Right lobe of liver (tissue), 4 donors: ENCODE measurements around the gene SLC5A2.

Experiments
- POLR2A ChIP-seq: fragments of 450-650 bp; IDR thresholded peaks from one replicate; pipeline ENCODE4 v1.6.1; 2017; ENCODE audit warnings: antibody characterized with exemption, mild to moderate bottlenecking
- TF ChIP-seq, protein P1 (sequence below), 4 donors: fragments of 200-600 bp in 3 of 4; fragments of 450-650 bp in 1 of 4; IDR thresholded peaks; one replicate each; pipeline versions ENCODE4 v1.5.1 to v1.8.0; 2016 to 2022; ENCODE audit warnings: antibody characterized with exemption in 4 of 4, mild to moderate bottlenecking in 2 of 4
- donor health status: DM: no; HTN: no; CAD: no.
- donor health status: DM: no; HTN: no; CAD: no.
- donor health status: DM: no; HTN: yes; CAD: no.

DNA sequence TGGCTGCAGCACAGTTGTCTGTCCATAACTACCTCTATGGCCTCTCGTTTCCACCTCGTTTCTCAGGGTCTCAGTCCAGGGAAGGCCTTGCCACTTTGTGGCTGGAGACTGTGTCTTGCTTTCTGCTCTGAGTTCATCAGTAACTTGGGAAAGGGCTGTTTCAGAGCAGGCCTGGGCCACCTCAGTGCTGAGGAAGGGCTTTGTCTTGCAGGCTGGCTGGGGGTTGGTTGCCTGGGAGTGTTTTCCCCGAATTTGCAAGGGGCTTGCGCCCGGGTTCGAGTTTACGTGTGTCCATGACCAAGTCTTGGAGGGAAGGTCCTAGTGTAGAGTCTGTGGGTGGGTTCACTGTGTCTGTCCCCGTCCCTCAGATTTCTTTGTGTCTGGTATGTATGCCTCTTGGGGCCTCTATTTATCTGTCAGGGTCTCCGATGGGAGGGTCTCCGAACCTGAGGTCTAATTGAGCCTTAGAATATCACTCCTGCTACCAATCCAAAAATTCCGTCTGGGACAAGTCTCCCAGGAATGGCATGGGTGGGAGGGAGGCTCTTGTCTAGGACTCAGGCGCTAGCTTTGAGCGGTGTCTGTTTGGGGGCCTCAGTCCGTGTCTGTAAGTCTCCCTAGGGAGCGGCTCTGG lies 11.6 kb upstream of the SLC5A2 start:
- TF ChIP-seq, protein P1, sequence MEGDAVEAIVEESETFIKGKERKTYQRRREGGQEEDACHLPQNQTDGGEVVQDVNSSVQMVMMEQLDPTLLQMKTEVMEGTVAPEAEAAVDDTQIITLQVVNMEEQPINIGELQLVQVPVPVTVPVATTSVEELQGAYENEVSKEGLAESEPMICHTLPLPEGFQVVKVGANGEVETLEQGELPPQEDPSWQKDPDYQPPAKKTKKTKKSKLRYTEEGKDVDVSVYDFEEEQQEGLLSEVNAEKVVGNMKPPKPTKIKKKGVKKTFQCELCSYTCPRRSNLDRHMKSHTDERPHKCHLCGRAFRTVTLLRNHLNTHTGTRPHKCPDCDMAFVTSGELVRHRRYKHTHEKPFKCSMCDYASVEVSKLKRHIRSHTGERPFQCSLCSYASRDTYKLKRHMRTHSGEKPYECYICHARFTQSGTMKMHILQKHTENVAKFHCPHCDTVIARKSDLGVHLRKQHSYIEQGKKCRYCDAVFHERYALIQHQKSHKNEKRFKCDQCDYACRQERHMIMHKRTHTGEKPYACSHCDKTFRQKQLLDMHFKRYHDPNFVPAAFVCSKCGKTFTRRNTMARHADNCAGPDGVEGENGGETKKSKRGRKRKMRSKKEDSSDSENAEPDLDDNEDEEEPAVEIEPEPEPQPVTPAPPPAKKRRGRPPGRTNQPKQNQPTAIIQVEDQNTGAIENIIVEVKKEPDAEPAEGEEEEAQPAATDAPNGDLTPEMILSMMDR (IDR thresholded peaks at IDR 0.05), result no peak
- no peak for TF ChIP-seq POLR2A
